ENCODE data around the gene CDKAL1. TPM values are rescaled to one million over a fixed set of nuclear protein-coding genes. Genes with fewer than 3 reads are reported as not detected.

CDKAL1 gene
- total RNA-seq, 1 donor, result 20.0 TPM

DNA sequence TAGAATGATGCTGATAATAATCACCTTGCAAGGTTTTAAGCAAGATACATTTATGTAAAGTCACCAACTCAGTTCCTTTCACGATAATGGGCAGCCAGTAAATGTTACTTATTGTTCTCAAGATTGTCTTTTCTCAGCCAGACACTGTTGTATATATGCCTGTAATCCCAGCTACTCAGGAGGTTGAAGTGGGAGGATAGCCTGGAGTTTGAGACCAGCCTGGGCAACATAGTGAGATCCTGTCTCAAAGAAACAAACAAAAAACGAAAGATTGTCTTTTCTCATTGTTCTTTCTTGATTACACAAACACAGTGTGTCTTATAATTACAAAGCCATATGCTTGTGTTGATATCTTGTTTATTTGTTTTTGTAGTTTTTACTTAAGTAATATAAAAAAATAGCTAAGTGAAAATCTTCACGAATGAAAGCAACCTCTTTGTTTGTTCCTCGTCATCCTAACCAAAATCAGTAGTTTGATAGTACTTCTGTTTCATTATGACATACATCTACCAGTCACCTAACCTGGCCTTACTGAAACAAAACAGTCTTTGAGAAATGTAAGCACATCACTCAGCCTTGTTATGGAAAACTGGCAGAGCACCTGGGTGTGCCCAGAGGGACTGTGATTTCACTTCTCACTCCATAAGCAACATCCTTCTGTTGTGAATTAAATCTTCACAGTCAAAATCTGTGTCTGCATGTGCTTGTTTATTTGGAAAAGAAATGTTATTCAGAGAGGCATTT lies 623.1 kb downstream of the CDKAL1 start:
- no peak overlapping the region for H3K4me3 ChIP-seq (ENCODE audit: low read depth, low read length)
- TF ChIP-seq CTCF (IDR thresholded peaks at IDR 0.05; ENCODE audit: insufficient read depth, low read length), result no peak
- DNase-seq (ENCODE audit: low read depth), result no peak

DNA sequence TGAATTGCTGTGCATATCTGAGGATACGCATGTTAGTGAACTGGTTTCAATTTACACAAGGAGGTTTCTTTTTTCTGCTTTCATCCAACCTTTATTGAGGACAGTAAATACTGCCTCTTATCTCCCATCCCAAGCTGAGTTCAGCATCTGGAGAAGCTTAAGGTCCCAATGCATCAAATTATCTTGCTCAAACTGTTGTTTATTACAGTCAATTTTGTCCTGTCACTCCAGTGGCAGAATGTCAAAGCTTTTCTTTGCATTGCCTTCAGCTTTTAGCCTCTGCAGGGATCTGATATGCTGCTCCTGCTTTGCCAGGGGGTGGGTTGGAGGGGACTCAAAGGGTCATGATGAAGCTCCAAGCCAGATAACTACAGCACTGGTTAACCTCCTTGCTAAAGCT lies 623.9 kb downstream of the CDKAL1 start:
- no peak overlapping the region for H3K4me3 ChIP-seq (ENCODE audit: low read depth, low read length)
- no peak for TF ChIP-seq CTCF (IDR thresholded peaks at IDR 0.05; ENCODE audit: insufficient read depth, low read length)
- no peak for DNase-seq (ENCODE audit: low read depth)

DNA sequence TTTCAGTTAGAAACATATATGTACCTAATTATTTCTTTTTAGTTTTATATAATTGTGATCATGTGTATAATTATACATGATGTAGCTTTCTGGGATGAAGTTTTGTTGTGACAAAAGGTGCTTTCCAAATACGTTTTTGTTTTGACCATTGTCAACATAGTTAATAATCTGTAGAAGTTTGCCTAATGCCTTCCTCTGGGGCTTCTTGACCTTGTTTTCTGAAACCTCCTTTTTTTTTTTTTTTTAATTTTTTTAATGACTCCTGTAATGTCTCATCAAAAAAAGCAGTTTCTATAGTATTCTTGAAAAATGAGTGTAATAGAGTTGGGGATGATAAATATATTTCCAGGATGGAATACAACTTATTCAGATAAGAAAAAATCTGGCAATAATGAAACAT lies 624.6 kb downstream of the CDKAL1 start:
- no peak for DNase-seq (ENCODE audit: low read depth)
- H3K4me3 ChIP-seq (ENCODE audit: low read depth, low read length), result no peak overlapping the region
- TF ChIP-seq CTCF (IDR thresholded peaks at IDR 0.05; ENCODE audit: insufficient read depth, low read length), result no peak

GRCh38 chr6:21159465-21159864 lies 625.2 kb downstream of the CDKAL1 start:
- H3K4me3 ChIP-seq (ENCODE audit: low read depth, low read length), result no peak overlapping the region
- DNase-seq (ENCODE audit: low read depth), result no peak
- TF ChIP-seq CTCF (IDR thresholded peaks at IDR 0.05; ENCODE audit: insufficient read depth, low read length), result no peak

GRCh38 chr6:21161707-21162106 lies 627.5 kb downstream of the CDKAL1 start:
- DNase-seq (ENCODE audit: low read depth), result no peak
- no peak for TF ChIP-seq CTCF (IDR thresholded peaks at IDR 0.05; ENCODE audit: insufficient read depth, low read length)
- H3K4me3 ChIP-seq (ENCODE audit: low read depth, low read length), result no peak overlapping the region

DNA sequence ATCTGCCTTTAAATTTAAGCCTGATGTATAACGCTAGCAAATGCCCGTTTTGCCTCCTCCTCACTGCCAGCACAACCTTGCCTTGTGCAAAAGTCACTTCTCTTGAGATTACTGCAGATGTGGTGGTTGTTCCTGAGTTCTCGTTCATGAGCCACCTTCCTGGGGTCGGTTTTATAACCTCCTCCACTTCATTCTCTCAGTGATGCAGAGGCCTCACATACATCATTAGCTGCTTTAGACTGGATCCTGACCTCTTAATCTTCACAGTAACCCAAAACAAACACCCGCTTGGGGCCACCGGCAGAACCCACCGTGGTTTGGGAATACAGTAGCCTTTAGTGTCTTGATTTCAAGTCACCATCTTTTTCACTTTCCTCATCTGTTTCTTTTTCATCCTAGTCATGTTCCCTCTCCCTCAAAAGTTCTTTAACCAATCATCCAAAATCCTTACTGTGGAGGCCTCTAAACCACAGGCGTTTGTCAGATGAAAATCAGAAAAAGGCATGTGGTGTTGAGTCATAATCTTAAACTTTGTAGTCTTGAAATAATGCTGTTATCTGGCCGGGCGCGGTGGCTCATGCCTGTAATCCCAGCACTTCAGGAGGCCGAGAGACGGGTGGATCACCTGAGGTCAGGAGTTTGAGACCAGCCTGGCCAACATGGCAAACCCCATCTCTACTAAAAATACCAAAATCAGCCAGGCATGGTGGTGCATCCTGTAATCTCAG lies 629.0 kb downstream of the CDKAL1 start:
- DNase-seq (ENCODE audit: low read depth), result peak; percentile 28
- no peak for TF ChIP-seq CTCF (IDR thresholded peaks at IDR 0.05; ENCODE audit: insufficient read depth, low read length)
- no peak overlapping the region for H3K4me3 ChIP-seq (ENCODE audit: low read depth, low read length)
